ENCODE measurements around the gene ADGRL3.

Gene ADGRL3

GRCh38 chr4:62028745-62029144, 828.6 kb downstream of the ADGRL3 start:
- DNase-seq = no peak

- no peak for DNase-seq
Measured at GRCh38 chr4:62030958-62031357, 830.8 kb downstream of the ADGRL3 start.

DNA sequence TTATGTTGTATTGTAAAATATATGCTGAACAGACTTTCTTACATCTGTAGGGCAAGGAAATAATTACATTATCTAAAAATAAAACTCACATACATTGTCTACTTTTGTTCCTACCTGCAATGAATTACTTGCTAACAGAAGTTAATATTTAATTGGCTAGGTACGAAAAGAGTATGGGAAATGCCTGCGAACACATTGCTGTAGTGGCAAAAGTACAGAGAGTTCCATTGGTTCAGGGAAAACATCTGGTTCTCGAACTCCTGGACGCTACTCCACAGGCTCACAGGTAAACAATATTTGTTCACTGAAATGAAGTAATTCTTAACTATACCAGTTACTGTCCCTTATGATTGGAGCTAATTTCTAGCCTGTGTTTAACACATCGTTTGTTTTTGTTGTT, 837.4 kb downstream of the ADGRL3 start:
- no peak for DNase-seq

GRCh38 chr4:62051332-62051731, 851.2 kb downstream of the ADGRL3 start:
- no peak for DNase-seq

DNA sequence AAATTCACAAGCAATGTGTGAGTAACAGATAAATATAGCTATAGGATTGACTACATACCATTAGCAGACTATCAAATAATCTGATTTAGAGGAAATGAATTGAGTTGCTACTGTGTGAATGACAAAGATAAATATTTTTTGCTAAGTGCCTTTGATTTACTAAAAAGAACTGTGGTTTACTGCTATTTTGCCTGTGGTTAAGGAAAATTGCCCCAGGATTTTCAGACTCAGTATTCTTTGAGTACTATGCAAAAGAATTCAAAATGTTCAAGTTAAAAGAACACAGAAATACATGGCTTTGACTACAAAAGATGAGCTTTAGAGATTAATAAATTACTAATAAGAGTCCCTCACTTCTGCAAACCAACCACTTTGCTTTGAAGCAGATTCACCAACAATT, 853.8 kb downstream of the ADGRL3 start:
- DNase-seq = no peak

- no peak for DNase-seq
Measured at GRCh38 chr4:62057031-62057430, 856.9 kb downstream of the ADGRL3 start.

DNA sequence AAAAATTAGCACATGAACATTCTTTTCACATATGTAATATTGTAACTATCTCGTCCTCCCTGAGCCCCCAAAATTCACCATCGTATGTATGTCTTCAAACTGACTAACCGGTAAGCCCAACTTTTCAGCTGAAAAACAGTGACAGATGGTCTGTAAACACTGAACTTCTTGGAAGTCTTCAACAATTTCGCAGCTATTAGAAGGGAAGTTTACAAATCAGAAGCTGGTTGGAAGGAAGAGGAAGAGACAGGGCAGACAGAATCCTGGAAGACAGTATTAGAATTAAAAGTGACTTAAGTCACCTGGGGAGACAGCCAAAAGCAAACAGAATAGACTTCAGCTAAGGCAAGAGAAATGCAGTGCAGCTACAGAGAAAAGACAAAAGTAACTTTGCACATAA, 858.4 kb downstream of the ADGRL3 start:
- no peak for DNase-seq

GRCh38 chr4:62070291-62070852, 870.2 kb downstream of the ADGRL3 start:
- no peak for DNase-seq

DNA sequence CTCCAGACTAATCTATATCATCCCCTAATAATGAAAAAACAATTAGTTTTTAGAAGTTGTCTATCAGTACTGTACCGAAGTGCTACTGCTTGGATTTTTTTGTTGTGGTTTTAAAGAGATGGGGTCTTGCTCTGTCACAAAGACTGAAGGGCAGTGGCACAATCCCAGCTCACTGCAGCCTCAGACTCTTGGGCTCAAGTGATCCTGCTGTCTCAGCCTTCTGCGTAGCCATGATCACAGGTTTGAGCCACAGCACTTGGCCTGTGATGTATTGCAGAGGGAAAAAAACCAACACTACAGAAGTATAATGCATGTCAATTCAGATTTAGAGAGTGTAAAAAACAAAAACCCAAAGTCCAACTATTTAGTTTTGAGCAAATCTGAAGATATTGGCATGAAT, 875.0 kb downstream of the ADGRL3 start:
- DNase-seq = no peak

DNA sequence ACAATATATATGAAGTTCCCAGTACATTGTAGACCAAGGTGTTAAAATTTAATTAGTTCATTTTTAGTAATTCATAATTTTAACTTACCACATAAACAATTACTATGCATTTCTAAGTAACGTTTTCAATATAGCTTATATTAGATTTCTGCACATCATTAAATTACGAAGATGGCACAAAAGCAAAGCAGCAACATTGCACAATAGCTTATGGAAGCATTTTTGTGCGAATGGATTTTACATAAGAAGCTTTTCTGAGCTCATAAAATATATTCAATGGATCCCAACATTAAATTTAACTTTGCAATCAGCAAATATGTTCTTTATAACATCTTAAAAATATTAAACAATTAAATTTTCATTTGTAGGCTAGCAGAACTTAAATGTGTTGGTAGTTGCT, 875.4 kb downstream of the ADGRL3 start:
- no peak for DNase-seq

GRCh38 chr4:62077406-62077805, 877.3 kb downstream of the ADGRL3 start:
- DNase-seq = no peak

DNA sequence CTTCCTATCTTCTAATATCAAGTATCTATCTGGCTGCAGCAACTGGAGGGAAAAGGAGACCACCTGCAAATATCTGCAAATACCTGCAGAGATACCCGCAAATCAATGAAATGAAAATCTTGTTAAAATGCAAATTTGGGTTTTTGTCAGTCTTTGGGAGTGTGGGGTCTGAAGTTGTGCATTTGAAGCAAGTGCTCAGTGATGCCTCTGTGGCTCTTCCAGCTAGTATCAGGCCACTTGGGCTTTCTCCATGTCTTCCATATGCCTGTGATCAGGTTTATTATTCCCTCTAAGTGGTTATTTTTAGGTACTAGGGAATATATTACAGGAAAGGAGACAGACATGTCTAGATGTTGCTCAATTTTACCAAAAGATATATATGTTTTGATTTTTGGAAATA, 880.3 kb downstream of the ADGRL3 start:
- no peak for DNase-seq

DNA sequence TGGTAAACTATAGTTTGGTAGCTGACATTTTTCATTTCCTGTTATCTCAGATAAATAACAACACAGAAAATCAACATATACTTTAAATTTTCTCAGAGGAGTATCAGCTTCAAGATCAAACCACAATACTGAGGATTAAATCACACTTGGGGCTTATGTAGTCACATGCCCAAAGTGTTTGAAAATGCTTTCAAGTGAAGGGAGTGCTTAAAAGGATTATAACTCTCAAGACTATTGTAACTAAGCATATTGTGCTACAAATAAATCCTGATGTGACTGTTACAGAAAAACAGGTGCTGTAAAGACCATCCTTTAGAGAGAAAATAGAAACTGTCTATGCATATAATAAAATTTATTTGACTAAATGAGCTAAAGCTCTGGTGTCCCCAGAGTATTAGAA, 887.6 kb downstream of the ADGRL3 start:
- DNase-seq = no peak

DNA sequence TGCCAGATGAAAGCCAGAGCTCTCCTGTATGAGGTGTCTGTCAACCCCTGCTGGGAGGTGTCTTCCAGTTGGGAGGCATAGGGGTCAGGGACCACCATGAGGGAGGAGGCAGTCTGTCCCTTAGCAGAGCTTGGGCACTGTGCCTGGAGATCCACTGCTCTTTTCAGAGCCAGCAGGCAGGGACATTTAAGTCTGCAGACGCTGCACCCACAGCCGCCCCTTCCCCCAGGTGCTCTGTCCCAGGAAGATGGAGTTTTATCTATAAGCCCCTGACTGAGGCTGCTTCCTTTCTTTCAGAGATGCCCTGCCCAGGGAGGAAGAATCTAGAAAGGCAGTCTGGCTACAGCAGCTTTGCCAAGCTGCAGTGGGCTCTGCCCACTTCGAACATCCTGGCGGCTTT, 893.6 kb downstream of the ADGRL3 start:
- no peak for DNase-seq

GRCh38 chr4:62096881-62097280, 896.8 kb downstream of the ADGRL3 start:
- no peak for DNase-seq

DNA sequence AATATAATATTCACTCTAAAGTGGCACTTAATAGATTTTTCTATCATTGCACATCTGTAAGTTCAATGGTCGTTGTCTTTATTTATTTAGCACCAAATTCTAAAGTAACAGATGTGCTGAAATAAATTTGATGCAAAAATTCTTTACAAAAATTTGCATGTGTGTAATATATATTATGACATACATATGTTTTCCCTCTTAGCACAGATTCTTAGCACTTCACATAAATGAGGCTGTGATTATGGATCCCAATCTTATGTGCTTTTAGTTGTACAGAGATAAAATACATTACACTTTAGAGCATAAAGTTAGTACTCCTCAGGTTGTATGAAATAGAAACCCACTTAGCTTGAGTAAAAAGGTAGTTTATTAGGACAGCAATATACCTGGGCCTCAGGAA, 915.1 kb downstream of the ADGRL3 start:
- DNase-seq = no peak

DNA sequence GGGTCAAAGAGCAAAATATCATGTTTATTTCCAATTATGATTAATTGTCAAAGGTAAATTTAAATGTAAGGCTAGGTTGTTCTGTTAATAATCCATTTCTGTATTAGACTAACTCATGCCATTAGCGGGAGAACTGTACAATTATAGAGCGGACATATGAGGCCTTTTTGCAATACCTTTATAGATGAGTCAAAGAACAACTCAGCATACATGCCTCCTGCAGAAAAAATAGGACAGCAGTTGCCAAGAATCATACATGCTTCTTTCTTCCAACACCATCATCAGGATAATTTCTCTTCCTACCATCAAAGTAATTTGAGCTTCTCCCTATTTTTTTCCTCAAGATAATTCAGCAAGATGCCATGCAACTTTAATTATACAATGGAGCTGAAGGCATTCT, 917.8 kb downstream of the ADGRL3 start:
- DNase-seq = no peak

DNA sequence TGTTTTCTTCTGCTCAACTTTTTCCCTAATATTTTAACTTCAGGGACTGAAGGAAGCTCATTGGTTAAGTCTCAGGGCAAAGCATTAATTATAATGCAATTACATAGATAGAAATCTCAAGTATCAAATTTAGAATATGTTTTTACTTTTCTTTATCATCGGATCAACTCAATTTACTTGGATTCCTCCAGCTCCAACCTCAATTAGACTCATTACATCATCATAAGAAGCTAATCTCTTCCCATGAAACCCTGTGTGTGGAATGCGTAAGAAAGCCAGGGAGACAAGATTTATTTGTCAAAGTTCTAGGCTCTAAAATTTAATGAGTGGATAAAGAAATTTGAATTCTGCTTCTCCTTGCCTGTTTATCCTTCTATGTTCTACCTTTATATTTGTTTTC, 918.4 kb downstream of the ADGRL3 start:
- DNase-seq = no peak

DNA sequence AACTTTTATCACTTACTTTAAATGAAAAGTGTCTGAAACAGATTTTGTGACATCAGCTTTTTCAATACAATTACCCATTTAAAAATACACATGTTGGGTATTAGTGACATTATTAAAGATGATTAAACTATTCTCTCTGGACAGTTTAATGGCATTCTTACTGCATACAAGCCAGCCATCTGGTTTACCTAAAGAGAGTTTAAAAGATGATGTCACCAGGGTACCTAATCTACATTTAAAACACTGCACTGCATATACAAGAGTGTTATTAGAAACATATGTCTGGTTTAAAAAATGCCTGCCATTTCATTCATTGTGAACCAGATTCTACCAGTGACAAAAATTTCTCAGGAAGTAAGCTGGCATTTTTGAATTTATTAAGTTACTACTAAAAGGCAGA, 919.1 kb downstream of the ADGRL3 start:
- no peak for DNase-seq

DNA sequence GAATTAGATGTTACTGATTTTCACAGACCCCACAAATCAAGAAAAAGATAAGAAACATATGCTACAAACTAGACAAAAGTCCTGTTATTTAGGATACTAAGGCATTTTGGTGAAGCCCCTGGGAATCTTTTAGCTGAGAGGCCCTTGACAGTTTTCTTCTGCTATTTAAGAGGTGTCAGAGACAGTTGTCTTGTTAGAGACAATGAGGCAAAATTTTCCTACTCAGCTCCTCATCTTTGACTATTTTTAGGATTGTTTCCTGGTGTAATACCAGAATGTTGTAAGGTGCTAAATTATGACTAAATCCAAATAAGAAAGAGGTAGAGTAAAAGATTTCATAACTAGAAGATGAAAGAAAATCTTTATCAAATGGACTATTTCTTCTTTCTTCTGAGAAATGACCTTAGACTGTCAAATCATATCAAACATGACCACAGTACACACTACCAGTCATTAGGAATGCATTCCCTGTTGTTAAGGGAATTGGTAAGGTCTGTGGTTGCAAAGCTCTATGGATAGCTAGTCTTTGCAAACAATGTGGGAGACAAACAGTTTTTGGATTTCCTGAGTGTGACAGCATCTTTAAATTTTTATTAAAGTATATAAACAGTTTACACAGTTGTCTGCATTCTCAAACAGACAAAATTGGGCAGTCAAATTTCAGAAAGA, 926.1 kb downstream of the ADGRL3 start:
- DNase-seq = no peak
